Measurements from ENCODE around the gene EIF4G3.
"Not testable (repeated sequence)": the region's sequence is repeated elsewhere in the genome, so short reads cannot be mapped to it uniquely, and the experiment has no call there.

EIF4G3 gene

GRCh38 chr1:21152423-21153100, 24.1 kb downstream of the EIF4G3 start:
- no peak for DNase-seq

GRCh38 chr1:21149855-21150432, 26.8 kb downstream of the EIF4G3 start:
- DNase-seq, result no peak

- DNase-seq, result no peak
Observed at GRCh38 chr1:21149430-21149854, 27.3 kb downstream of the EIF4G3 start.

GRCh38 chr1:21143752-21144151, 32.9 kb downstream of the EIF4G3 start:
- no peak for DNase-seq

- DNase-seq, result no peak
Observed at GRCh38 chr1:21143138-21143537, 33.6 kb downstream of the EIF4G3 start.

- no peak for DNase-seq
Observed at GRCh38 chr1:21141030-21141429, 35.7 kb downstream of the EIF4G3 start.

GRCh38 chr1:21139601-21140000, 37.1 kb downstream of the EIF4G3 start:
- no peak for DNase-seq

GRCh38 chr1:21136344-21136743, 40.4 kb downstream of the EIF4G3 start:
- DNase-seq, result not testable (repeated sequence)

GRCh38 chr1:21131200-21131599, 45.5 kb downstream of the EIF4G3 start:
- no peak for DNase-seq

- no peak for DNase-seq
Observed at GRCh38 chr1:21129407-21129806, 47.3 kb downstream of the EIF4G3 start.

GRCh38 chr1:21126324-21126723, 50.4 kb downstream of the EIF4G3 start:
- no peak for DNase-seq

GRCh38 chr1:21124846-21125245, 51.9 kb downstream of the EIF4G3 start:
- DNase-seq, result no peak

- DNase-seq, result no peak
Observed at GRCh38 chr1:21123287-21123948, 53.3 kb downstream of the EIF4G3 start.

GRCh38 chr1:21121764-21122471, 54.8 kb downstream of the EIF4G3 start:
- DNase-seq, result no peak

- DNase-seq, result no peak
Observed at GRCh38 chr1:21118167-21118566, 58.5 kb downstream of the EIF4G3 start.

- DNase-seq, result no peak
Observed at GRCh38 chr1:21117597-21118001, 59.1 kb downstream of the EIF4G3 start.

- no peak for DNase-seq
Observed at GRCh38 chr1:21117159-21117558, 59.5 kb downstream of the EIF4G3 start.

- no peak for DNase-seq
Observed at GRCh38 chr1:21115098-21115760, 61.5 kb downstream of the EIF4G3 start.

GRCh38 chr1:21114431-21114830, 62.3 kb downstream of the EIF4G3 start:
- DNase-seq, result no peak

GRCh38 chr1:21110163-21110562, 66.5 kb downstream of the EIF4G3 start:
- DNase-seq, result no peak

- DNase-seq, result no peak
Observed at GRCh38 chr1:21106709-21107108, 70.0 kb downstream of the EIF4G3 start.

- DNase-seq, result no peak
Observed at GRCh38 chr1:21106238-21106637, 70.5 kb downstream of the EIF4G3 start.

- DNase-seq, result no peak
Observed at GRCh38 chr1:21105807-21106206, 70.9 kb downstream of the EIF4G3 start.

All from stimulated activated CD4-positive, alpha-beta T cell treated with anti-CD3 and anti-CD28 coated beads, Interleukin-4, amount 100 ng/mL, for 24 hours (primary cell).